Uterine smooth muscle cell (primary cell): ENCODE data around the gene CTSD. TPM values are rescaled to one million over a fixed set of nuclear protein-coding genes. Genes with fewer than 3 reads are reported as not detected.

Source experiments
- total RNA-seq: library from RNA; depleted of rRNA; stranded (reverse); fragments of >200 nt; gene quantifications from 2 replicates; pipeline ENCODE4 v1.2.3, GENCODE V29; 2014

CTSD gene
- total RNA-seq: 125 and 288 TPM in 2 replicates

DNA sequence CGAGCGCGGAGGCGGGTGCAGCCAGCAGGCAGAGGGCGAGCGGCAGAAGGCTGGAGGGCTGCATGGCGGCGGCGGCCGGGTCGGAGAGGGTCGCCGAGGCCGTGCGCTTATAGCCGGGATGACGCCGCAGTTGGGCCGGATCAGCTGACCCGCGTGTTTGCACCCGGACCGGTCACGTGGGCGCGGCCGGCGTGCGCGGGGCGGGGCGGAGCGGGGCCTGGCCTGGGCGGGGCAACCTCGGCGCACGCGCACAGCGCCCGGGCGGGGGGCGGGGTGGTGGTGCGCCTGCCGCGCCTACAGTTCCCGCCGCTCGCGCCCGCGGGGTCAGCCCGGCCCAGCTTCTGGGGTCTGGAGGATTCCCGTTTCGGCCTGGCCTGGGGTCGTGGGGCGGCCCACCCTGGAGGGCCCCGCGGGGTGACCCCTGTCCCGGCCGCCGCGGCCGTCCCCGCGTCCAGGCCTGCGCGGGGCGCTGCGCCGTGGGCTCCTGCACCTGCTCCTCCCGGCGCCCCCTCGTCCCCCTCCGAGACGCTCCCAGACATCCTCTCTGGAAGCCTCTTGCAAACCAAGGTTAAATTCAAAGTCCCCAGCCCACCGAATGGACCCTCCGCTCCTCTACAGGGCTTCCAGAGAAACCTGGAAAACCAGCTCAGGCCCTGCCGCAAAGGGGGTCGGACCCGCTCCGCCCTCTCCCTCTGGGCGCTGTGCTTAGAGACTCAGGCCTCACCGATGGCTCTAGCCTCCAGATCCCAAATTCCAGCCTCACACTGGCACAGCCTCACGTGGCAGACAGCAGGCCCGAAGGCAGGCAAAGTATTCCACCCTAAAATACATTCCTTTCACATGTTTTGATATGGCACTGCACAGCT lies at the start of gene CTSD:
TSS of gene CTSD (minus strand) at position 132 of the 866 bp plus-strand sequence. CDS start at position 64, 68 bp downstream.

DNA sequence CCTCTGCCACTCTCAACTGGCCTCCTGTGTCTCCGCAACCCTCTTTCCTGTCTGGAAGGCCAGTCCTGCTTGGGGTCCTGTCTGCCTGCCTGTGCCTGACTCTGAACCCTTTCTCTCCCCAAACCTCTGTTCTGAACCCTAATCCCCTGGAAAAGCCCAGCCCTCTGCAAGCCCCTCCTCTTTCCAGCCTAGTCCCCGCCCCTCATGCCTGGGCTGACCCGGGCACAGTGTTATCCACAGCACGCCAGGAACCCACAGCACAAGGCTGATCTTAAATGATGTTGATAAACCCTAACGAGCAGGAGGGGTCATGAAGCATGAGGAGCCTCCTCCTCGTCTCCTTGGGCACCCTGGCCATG lies 13.3 kb downstream of the CTSD start, which contains the start of gene IFITM10:
TSS of gene IFITM10 (minus strand) at position 115 of the 359 bp plus-strand sequence. CDS start 153 bp downstream, outside the sequence.

Other genes starting within 250 kb of the CTSD start
- 0.44 and 0.50 TPM in 2 replicates for gene DUSP8, start 191.7 kb downstream of the CTSD start, total RNA-seq
- not detected in 2 replicates for gene KRTAP5-1, start 178.6 kb downstream of the CTSD start, total RNA-seq
- gene KRTAP5-2, start 165.6 kb downstream of the CTSD start, total RNA-seq: not detected in 2 replicates
- not detected in 2 replicates for gene KRTAP5-3, start 155.5 kb downstream of the CTSD start, total RNA-seq
- not detected in 2 replicates for gene KRTAP5-4, start 141.8 kb downstream of the CTSD start, total RNA-seq
- not detected in 2 replicates for gene KRTAP5-5, start 134.2 kb downstream of the CTSD start, total RNA-seq
- not detected in 2 replicates for gene KRTAP5-6, start 66.7 kb downstream of the CTSD start, total RNA-seq
- 0.89 and 1.5 TPM in 2 replicates for gene IFITM10, start 13.3 kb downstream of the CTSD start, total RNA-seq
- not detected in 2 replicates for gene SYT8, start 71.1 kb upstream of the CTSD start, total RNA-seq
- gene TNNI2, start 75.1 kb upstream of the CTSD start, total RNA-seq: not detected in 2 replicates
- gene LSP1, start 89.2 kb upstream of the CTSD start, total RNA-seq: 0.33 and 0.62 TPM in 2 replicates
- not detected in 2 replicates for gene PRR33, start 128.0 kb upstream of the CTSD start, total RNA-seq
- not detected in 2 replicates for gene TNNT3, start 155.8 kb upstream of the CTSD start, total RNA-seq
- gene MRPL23, start 183.4 kb upstream of the CTSD start, total RNA-seq: 229 and 349 TPM in 2 replicates
- 0.50 and 0.55 TPM in 2 replicates for gene H19, start 233.9 kb upstream of the CTSD start, total RNA-seq